WTC11 (cell line): ENCODE measurements around the gene RAB33A.

Source experiments
- AR ChIP-seq: fragments of 250-450 bp; sonication (Bioruptor Pico); IDR thresholded peaks from 2 replicates; pipeline ENCODE4 v1.9.0; 2021; ENCODE audit warnings: mild to moderate bottlenecking
- CTCF ChIP-seq: fragments of 200-600 bp; IDR thresholded peaks from 2 replicates; pipeline ENCODE4 v1.8.0; 2022; ENCODE audit warnings: antibody characterized with exemption
- JUN ChIP-seq: sonication (generic); formaldehyde crosslinking; IDR thresholded peaks from 2 replicates; pipeline ENCODE4 v1.8.0; 2023; ENCODE audit warnings: mild to moderate bottlenecking, missing genetic modification reagents
- OVOL2 ChIP-seq: fragments of 250-450 bp; sonication (Bioruptor Pico); IDR thresholded peaks from 2 replicates; pipeline ENCODE4 v1.9.0; 2021; ENCODE audit warnings: mild to moderate bottlenecking, borderline replicate concordance
- SP1 ChIP-seq: sonication (generic); formaldehyde crosslinking; conservative IDR thresholded peaks from 2 replicates; pipeline ENCODE4 v1.8.1; 2022; ENCODE audit warnings: missing genetic modification reagents
- TEAD4 ChIP-seq: sonication (generic); formaldehyde crosslinking; IDR thresholded peaks from 2 replicates; pipeline ENCODE4 v1.8.0; 2022; ENCODE audit warnings: mild to moderate bottlenecking, missing genetic modification reagents
- USF2 ChIP-seq: sonication (generic); formaldehyde crosslinking; IDR thresholded peaks from 2 replicates; pipeline ENCODE4 v1.8.1; 2023; ENCODE audit warnings: mild to moderate bottlenecking, missing genetic modification reagents, moderate library complexity
- TF ChIP-seq, protein P1 (sequence below): fragments of 250-450 bp; sonication (Bioruptor Pico); conservative IDR thresholded peaks from 2 replicates; pipeline ENCODE4 v1.9.0; 2021; ENCODE audit warnings: mild to moderate bottlenecking
- TF ChIP-seq, protein P2 (sequence below): sonication (generic); formaldehyde crosslinking; IDR thresholded peaks from 2 replicates; pipeline ENCODE4 v1.8.1; 2023; ENCODE audit warnings: mild to moderate bottlenecking, missing genetic modification reagents
- TF ChIP-seq, protein P3 (sequence below): sonication (generic); formaldehyde crosslinking; IDR thresholded peaks from 2 replicates; pipeline ENCODE4 v1.8.0; 2023; ENCODE audit warnings: mild to moderate bottlenecking, missing genetic modification reagents

DNA sequence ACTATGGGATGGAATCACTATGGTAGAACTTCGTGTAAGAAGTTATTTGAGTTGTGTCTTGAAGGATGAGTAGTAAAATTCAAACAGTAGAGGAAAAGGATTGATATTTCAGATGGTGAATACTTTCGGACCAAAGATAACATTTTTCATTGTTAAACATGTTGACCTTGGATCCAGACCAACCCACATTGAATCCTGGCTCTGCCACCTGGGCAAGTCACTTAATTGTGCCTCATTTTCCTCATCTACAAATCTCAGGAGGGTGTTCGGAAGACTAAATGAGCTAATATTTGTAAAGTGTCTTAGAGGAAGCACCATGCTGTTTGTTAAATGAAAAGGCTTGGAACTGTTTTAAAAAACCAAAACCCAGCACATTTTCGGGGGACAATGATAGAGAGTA, 4.7 kb upstream of the RAB33A start:
- TF ChIP-seq, protein P1, sequence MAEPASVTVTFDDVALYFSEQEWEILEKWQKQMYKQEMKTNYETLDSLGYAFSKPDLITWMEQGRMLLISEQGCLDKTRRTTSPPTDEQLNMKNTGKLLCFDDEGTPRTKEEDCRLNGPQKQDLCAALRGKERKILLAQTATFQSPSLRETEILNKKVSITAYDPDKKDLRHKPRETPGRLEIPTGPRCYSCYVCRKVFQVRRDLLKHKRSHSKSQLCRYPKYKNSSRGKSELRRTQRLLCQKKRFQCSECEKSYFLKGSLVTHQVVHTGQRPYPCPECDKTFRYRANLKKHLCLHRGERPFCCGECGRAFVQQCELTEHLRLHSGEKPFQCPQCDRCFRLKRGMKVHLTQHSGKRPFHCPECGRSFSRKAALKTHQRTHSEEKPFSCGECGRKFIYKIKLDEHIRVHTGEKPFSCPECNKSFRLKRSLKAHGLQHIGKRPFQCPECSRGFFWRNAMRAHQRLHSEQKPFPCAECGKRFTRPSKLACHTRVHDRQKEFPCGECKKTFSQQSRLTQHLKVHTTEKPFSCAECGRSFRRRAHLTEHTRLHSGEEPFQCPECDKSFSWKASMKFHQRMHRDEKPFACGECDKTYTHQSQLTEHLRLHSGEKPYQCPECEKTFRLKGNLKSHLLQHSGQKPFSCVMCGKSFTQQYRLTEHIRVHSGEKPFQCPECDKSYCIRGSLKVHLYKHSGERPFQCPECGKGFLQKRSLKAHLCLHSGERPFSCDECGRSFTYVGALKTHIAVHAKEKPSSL (CRISPR knock-in tag): no peak
- no peak for TF ChIP-seq CTCF
- TF ChIP-seq OVOL2 (CRISPR knock-in tag): no peak
- TF ChIP-seq SP1: no peak
- no peak for TF ChIP-seq JUN (CRISPR knock-in tag)
- no peak for TF ChIP-seq AR
- TF ChIP-seq, protein P2, sequence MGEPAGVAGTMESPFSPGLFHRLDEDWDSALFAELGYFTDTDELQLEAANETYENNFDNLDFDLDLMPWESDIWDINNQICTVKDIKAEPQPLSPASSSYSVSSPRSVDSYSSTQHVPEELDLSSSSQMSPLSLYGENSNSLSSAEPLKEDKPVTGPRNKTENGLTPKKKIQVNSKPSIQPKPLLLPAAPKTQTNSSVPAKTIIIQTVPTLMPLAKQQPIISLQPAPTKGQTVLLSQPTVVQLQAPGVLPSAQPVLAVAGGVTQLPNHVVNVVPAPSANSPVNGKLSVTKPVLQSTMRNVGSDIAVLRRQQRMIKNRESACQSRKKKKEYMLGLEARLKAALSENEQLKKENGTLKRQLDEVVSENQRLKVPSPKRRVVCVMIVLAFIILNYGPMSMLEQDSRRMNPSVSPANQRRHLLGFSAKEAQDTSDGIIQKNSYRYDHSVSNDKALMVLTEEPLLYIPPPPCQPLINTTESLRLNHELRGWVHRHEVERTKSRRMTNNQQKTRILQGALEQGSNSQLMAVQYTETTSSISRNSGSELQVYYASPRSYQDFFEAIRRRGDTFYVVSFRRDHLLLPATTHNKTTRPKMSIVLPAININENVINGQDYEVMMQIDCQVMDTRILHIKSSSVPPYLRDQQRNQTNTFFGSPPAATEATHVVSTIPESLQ (CRISPR knock-in tag): no peak
- TF ChIP-seq, protein P3, sequence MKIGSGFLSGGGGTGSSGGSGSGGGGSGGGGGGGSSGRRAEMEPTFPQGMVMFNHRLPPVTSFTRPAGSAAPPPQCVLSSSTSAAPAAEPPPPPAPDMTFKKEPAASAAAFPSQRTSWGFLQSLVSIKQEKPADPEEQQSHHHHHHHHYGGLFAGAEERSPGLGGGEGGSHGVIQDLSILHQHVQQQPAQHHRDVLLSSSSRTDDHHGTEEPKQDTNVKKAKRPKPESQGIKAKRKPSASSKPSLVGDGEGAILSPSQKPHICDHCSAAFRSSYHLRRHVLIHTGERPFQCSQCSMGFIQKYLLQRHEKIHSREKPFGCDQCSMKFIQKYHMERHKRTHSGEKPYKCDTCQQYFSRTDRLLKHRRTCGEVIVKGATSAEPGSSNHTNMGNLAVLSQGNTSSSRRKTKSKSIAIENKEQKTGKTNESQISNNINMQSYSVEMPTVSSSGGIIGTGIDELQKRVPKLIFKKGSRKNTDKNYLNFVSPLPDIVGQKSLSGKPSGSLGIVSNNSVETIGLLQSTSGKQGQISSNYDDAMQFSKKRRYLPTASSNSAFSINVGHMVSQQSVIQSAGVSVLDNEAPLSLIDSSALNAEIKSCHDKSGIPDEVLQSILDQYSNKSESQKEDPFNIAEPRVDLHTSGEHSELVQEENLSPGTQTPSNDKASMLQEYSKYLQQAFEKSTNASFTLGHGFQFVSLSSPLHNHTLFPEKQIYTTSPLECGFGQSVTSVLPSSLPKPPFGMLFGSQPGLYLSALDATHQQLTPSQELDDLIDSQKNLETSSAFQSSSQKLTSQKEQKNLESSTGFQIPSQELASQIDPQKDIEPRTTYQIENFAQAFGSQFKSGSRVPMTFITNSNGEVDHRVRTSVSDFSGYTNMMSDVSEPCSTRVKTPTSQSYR (CRISPR knock-in tag): no peak
- TF ChIP-seq USF2: no peak
- TF ChIP-seq TEAD4 (CRISPR knock-in tag): no peak
